Measurements from ENCODE around the gene PHACTR1. TPM values are rescaled to one million over a fixed set of nuclear protein-coding genes. Genes with fewer than 3 reads are reported as not detected.

The PHACTR1 gene
- total RNA-seq, 1 donor from 2014 or later: 8.5 TPM

- Histone ChIP-seq H3K27ac (ENCODE audit: low read depth, low read length) (no peak overlapping the region), H3K36me3 (ENCODE audit: insufficient read depth, low read length) (no peaks in the 10 kb centered on the region), H3K79me2 (ENCODE audit: insufficient read depth, low read length) (no peaks in the 10 kb centered on the region), H2AFZ (ENCODE audit: low read depth, low read length) (no peak overlapping the region), H3K4me1 (ENCODE audit: insufficient read depth, low read length) (no peaks in the 10 kb centered on the region), H3K9me3 (ENCODE audit: insufficient read depth, low read depth, low read length) (no peaks in the 10 kb centered on the region), H3K27me3 (ENCODE audit: insufficient read depth, low read length) (no peaks in the 10 kb centered on the region), H3K9ac (ENCODE audit: low read length) (no peak overlapping the region), H3K4me3 (ENCODE audit: insufficient read depth, low read depth, low read length) (no peak overlapping the region), H4K20me1 (ENCODE audit: insufficient read depth, low read length) (no peaks in the 10 kb centered on the region), H3K4me2 (ENCODE audit: low read length) (no peak overlapping the region)
- DNase-seq (ENCODE audit: low read depth) (no peak), FAIRE-seq (no peak)
- no peak for TF ChIP-seq CTCF (IDR thresholded peaks at IDR 0.05; ENCODE audit: insufficient read depth, low read depth, low read length)
- no peak for TF ChIP-seq EZH2 (IDR thresholded peaks at IDR 0.05; ENCODE audit: insufficient read depth, low read length)
- H3K27me3 Mint-ChIP-seq (ENCODE audit: low read depth, unreplicated experiment): peaks cover 2% of the 10 kb centered on the region
- H3K4me1 Mint-ChIP-seq (ENCODE audit: low read depth, unreplicated experiment): no peaks in the 10 kb centered on the region
- no peak overlapping the region for H3K4me3 Mint-ChIP-seq (ENCODE audit: unreplicated experiment)
- no peaks in the 10 kb centered on the region for H3K9me3 Mint-ChIP-seq (ENCODE audit: unreplicated experiment)
- peaks cover 5% of the 10 kb centered on the region for H3K36me3 Mint-ChIP-seq (ENCODE audit: low read depth, unreplicated experiment)
- no peak overlapping the region for H3K27ac Mint-ChIP-seq (ENCODE audit: unreplicated experiment)
Measured at GRCh38 chr6:13233106-13233505, 516.5 kb downstream of the PHACTR1 start.

- H3K4me3 Mint-ChIP-seq (ENCODE audit: unreplicated experiment): no peak overlapping the region
- DNase-seq (ENCODE audit: low read depth): peak; percentile 18
- no peaks in the 10 kb centered on the region for H3K36me3 ChIP-seq (ENCODE audit: insufficient read depth, low read length)
Measured at GRCh38 chr6:13234130-13234529, 517.6 kb downstream of the PHACTR1 start.

More at GRCh38 chr6:13234130-13234529, 517.6 kb downstream of the PHACTR1 start:
- Histone ChIP-seq H3K4me3 (ENCODE audit: insufficient read depth, low read depth, low read length) (no peak overlapping the region), H3K27me3 (ENCODE audit: insufficient read depth, low read length) (no peaks in the 10 kb centered on the region), H3K27ac (ENCODE audit: low read depth, low read length) (no peak overlapping the region), H3K4me1 (ENCODE audit: insufficient read depth, low read length) (no peaks in the 10 kb centered on the region), H3K79me2 (ENCODE audit: insufficient read depth, low read length) (no peaks in the 10 kb centered on the region), H3K9ac (ENCODE audit: low read length) (no peak overlapping the region), H4K20me1 (ENCODE audit: insufficient read depth, low read length) (no peaks in the 10 kb centered on the region), H3K4me2 (ENCODE audit: low read length) (no peak overlapping the region), H2AFZ (ENCODE audit: low read depth, low read length) (no peak overlapping the region), H3K9me3 (ENCODE audit: insufficient read depth, low read depth, low read length) (no peaks in the 10 kb centered on the region)
- TF ChIP-seq EZH2 (IDR thresholded peaks at IDR 0.05; ENCODE audit: insufficient read depth, low read length): no peak
- no peak for TF ChIP-seq CTCF (IDR thresholded peaks at IDR 0.05; ENCODE audit: insufficient read depth, low read depth, low read length)
- Mint-ChIP-seq H3K9me3 (ENCODE audit: unreplicated experiment) (no peaks in the 10 kb centered on the region), H3K27me3 (ENCODE audit: low read depth, unreplicated experiment) (peaks cover 2% of the 10 kb centered on the region), H3K4me1 (ENCODE audit: low read depth, unreplicated experiment) (no peaks in the 10 kb centered on the region), H3K27ac (ENCODE audit: unreplicated experiment) (no peak overlapping the region), H3K36me3 (ENCODE audit: low read depth, unreplicated experiment) (peaks cover 7% of the 10 kb centered on the region)
- FAIRE-seq: no peak

All from astrocyte (in vitro differentiated cells and primary cell).